CD4-positive, CD25-positive, alpha-beta regulatory T cell (primary cell): Measurements from ENCODE around the gene APOM. TPM values are rescaled to one million over a fixed set of nuclear protein-coding genes. Genes with fewer than 3 reads are reported as not detected.
A peak's percentile ranks its signal among the peaks of the same experiment; 100 is the strongest.

Experiments
- ATAC-seq, 2 donors: fragments of 150-1000 bp; cut with Tn5 transposase; one replicate each; pipeline ENCODE4 v1.10.0; 2021; ENCODE audit warnings: low read depth in 2 of 2, moderate number of reproducible peaks in 2 of 2, moderate library complexity in 1 of 2
- DNase-seq, 3 donors: peaks; one replicate each; pipeline versions ENCODE4 v3.0.0 to v3.0.0-alpha.2; 2012 to 2022; ENCODE audit warnings: mixed read lengths in 1 of 3
- H3K27ac ChIP-seq: one replicate; pipeline ENCODE4 v1.7.0; 2013; ENCODE audit warnings: mild to moderate bottlenecking, low read length; ENCODE audit not compliant: insufficient read depth, poor library complexity, severe bottlenecking
- H3K27me3 ChIP-seq: one replicate; pipeline ENCODE4 v1.7.0; 2013; ENCODE audit warnings: low read length; ENCODE audit not compliant: control insufficient read depth, insufficient read depth
- H3K36me3 ChIP-seq: one replicate; pipeline ENCODE4 v1.7.0; 2013; ENCODE audit warnings: mild to moderate bottlenecking, low read length, moderate library complexity; ENCODE audit not compliant: control insufficient read depth, insufficient read depth
- H3K4me1 ChIP-seq: 2 replicates; pipeline ENCODE4 v1.7.0; 2013; ENCODE audit warnings: mild to moderate bottlenecking, low read length; ENCODE audit not compliant: insufficient read depth, control insufficient read depth, poor library complexity, severe bottlenecking
- H3K4me3 ChIP-seq: one replicate; pipeline ENCODE4 v1.7.0; 2013; ENCODE audit warnings: low read depth, mild to moderate bottlenecking, low read length, moderate library complexity
- H3K9me3 ChIP-seq, 2 experiments: 1 replicate in 1 of 2; 2 replicates in 1 of 2; pipeline ENCODE4 v1.7.0; 2013; ENCODE audit warnings: low read length in 2 of 2, mild to moderate bottlenecking in 1 of 2, moderate library complexity in 1 of 2; ENCODE audit not compliant: control insufficient read depth in 2 of 2
- H3K27ac Mint-ChIP-seq, 3 donors: one replicate each; pipeline ENCODE4 v1.8.0; 2020 to 2022; ENCODE audit warnings: mild to moderate bottlenecking in 3 of 3, mixed read lengths in 3 of 3, moderate library complexity in 2 of 3
- H3K27me3 Mint-ChIP-seq: one replicate; pipeline ENCODE4 v1.8.0; 2022; ENCODE audit warnings: mild to moderate bottlenecking, mixed read lengths
- H3K36me3 Mint-ChIP-seq: one replicate; pipeline ENCODE4 v1.8.0; 2020; ENCODE audit warnings: mixed read lengths
- H3K4me1 Mint-ChIP-seq, 4 donors: one replicate each; pipeline ENCODE4 v1.8.0; 2020 to 2022; ENCODE audit warnings: mixed read lengths in 4 of 4, mild to moderate bottlenecking in 1 of 4
- H3K4me3 Mint-ChIP-seq, 4 donors: one replicate each; pipeline ENCODE4 v1.8.0; 2020 to 2022; ENCODE audit warnings: mild to moderate bottlenecking in 4 of 4, mixed read lengths in 4 of 4, moderate library complexity in 3 of 4
- H3K9me3 Mint-ChIP-seq, 7 donors: one replicate each; pipeline ENCODE4 v1.8.0; 2020 to 2022; ENCODE audit warnings: mixed read lengths in 7 of 7, mild to moderate bottlenecking in 3 of 7, moderate library complexity in 2 of 7
- polyA plus RNA-seq, 4 donors: library from polyadenylated mRNA; unstranded; fragments of 300-500 nt; fragmentation: Illumina TruSeq; gene quantifications; one replicate each; pipeline ENCODE4 v1.2.3, GENCODE V29; 2021
- total RNA-seq: library from RNA; stranded (reverse); gene quantifications from one replicate; pipeline ENCODE4 v1.2.3, GENCODE V29; 2022

The APOM gene
- total and polyA plus RNA-seq, 5 donors from 2014 or later = 1.7 to 4.1 (median 2.6) TPM

DNA sequence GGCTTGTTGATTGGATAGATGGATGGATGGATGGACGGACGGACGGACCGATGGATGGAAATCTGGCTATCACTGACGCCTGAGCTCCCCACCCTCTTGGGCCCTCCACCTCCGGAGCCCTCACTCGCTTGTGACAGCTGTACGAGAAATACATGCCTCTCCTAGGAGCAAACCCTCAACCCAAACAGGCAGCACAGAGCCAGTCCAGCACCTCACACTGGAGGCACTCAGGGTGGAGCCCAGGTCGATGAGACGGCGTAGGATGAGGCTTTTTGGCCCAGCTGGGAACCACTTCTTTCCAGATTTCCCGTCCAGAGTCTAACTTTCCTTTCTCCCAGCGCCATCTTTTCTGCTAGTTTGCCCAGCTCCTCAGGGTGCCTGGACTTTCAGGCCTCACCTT lies 27.9 kb downstream of the APOM start:
- no peak for DNase-seq
- Histone ChIP-seq H3K4me3 (no peak overlapping the region), H3K27ac (no peak overlapping the region), H3K36me3 (peaks cover 30% of the 10 kb centered on the region), H3K4me1 (peaks cover 16% of the 10 kb centered on the region), H3K27me3 (no peaks in the 10 kb centered on the region), H3K9me3 (no peaks in the 10 kb centered on the region)
- Mint-ChIP-seq H3K9me3 (no peaks in the 10 kb centered on the region), H3K27ac (peak overlapping the region in 1 of 3 donors; percentile 42), H3K27me3 (no peaks in the 10 kb centered on the region), H3K4me3 (peak overlapping the region in 1 of 4 donors; percentile 53), H3K36me3 (peaks cover 11% of the 10 kb centered on the region), H3K4me1 (peaks cover 0 to 27% (median 14%) of the 10 kb centered on the region in 4 donors)
- no peak for ATAC-seq

DNA sequence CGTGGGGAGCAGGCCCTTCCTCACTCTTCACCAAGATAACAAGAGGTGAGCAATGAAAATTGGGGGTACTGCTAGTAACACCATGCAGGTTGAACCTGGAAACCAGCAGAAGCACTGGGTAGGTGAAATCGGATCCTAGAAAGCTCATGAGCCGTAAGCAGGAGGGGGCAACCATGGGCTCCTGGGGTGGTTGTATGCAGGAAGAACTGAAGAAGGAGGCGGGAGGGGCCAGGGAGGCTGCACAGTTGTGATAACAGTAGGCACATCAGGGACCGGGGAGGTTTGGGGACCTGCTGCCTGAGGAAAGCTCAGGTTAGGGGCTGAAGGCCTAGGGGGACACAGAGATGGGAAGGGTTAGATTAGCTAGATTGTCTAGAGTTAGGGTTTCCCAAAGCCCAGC lies 30.8 kb downstream of the APOM start:
- Mint-ChIP-seq H3K9me3 (no peaks in the 10 kb centered on the region), H3K4me1 (peaks cover 0 to 12% (median 3%) of the 10 kb centered on the region in 4 donors), H3K4me3 (no peak overlapping the region), H3K27me3 (no peaks in the 10 kb centered on the region), H3K27ac (peak overlapping the region in 1 of 3 donors; percentile 74), H3K36me3 (peaks cover 23% of the 10 kb centered on the region)
- ATAC-seq (no peak), DNase-seq (no peak)
- H3K27ac ChIP-seq = no peak overlapping the region
- H3K27me3 ChIP-seq = no peaks in the 10 kb centered on the region
- peaks cover 54% of the 10 kb centered on the region for H3K36me3 ChIP-seq
- no peak overlapping the region for H3K4me3 ChIP-seq
- no peaks in the 10 kb centered on the region for H3K9me3 ChIP-seq
- H3K4me1 ChIP-seq = peaks cover 4% of the 10 kb centered on the region

DNA sequence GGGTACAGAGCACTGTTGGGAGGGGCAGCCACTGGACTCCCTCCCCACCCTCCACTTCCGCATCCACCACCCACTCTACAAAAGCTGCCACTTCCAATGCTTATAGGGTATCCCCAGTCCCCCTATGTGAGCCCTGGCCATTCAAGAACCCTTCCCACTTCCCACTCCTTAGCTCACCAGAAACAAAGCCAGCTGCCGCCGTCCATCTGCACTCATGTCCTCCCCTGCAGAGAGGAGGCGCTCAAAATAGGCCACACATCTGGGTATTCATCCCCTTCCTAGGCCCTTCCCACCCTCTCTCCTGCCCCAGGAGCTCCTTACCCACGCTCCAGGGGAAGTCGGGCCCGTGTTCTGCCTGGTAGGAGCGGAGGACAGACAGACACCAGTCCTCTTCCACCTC lies 31.6 kb downstream of the APOM start:
- Histone ChIP-seq H3K27me3 (no peaks in the 10 kb centered on the region), H3K27ac (no peak overlapping the region), H3K4me1 (no peaks in the 10 kb centered on the region), H3K4me3 (no peak overlapping the region), H3K9me3 (no peaks in the 10 kb centered on the region), H3K36me3 (peaks cover 61% of the 10 kb centered on the region)
- DNase-seq (no peak), ATAC-seq (no peak)
- H3K36me3 Mint-ChIP-seq = peaks cover 26% of the 10 kb centered on the region
- H3K27me3 Mint-ChIP-seq = no peaks in the 10 kb centered on the region
- no peaks in the 10 kb centered on the region for H3K9me3 Mint-ChIP-seq
- no peak overlapping the region for H3K27ac Mint-ChIP-seq
- H3K4me3 Mint-ChIP-seq = no peak overlapping the region
- H3K4me1 Mint-ChIP-seq = peaks cover 0 to 3% (median 0%) of the 10 kb centered on the region in 4 donors

DNA sequence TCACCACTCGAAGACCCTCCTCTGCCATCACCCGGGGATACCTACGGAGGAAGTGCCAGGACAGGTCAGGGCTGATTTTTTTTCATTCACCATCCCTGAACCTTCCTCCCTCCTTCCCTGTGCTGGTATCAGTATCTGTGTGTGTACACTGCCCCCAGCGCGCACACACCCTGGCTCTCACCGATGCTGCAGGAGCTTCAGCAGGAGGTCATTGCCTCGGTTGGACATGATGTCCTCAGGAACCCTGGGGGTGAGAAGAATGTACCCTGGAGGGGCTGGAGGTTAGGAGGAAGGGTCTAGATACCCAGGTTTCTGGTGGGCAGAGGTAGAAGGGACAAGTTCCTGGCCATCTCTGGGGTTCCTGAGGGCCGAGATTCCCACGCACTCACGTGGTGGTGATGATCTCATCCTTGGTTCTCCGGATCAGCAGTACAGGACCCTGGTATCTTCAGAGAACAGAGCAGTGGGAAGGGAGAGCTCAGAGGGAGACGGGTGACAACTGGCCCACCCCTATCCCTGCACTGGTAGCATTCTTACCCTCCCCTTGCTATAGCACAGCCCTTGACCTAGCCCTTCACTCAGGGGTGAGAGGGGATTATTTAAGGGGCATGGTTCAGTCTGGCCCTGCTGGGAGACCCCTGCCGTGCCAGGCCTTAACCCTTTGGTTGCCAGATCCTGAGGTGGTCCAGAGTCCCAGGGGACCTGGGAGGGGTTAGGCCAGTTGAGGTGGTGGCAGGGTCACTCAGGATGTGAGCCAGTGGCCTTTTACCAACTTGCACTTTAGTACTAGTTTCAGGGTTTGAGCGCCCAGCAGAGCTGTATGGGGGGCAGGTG lies 32.4 kb downstream of the APOM start:
- DNase-seq (no peak), ATAC-seq (no peak)
- Mint-ChIP-seq H3K27me3 (no peaks in the 10 kb centered on the region), H3K4me3 (no peak overlapping the region), H3K9me3 (no peaks in the 10 kb centered on the region), H3K36me3 (peaks cover 28% of the 10 kb centered on the region), H3K4me1 (peaks cover 0 to 3% (median 0%) of the 10 kb centered on the region in 4 donors), H3K27ac (peak overlapping the region in 1 of 3 donors; percentile 85)
- Histone ChIP-seq H3K36me3 (peaks cover 68% of the 10 kb centered on the region), H3K4me1 (no peaks in the 10 kb centered on the region), H3K4me3 (no peak overlapping the region), H3K9me3 (no peaks in the 10 kb centered on the region), H3K27ac (no peak overlapping the region), H3K27me3 (no peaks in the 10 kb centered on the region)

DNA sequence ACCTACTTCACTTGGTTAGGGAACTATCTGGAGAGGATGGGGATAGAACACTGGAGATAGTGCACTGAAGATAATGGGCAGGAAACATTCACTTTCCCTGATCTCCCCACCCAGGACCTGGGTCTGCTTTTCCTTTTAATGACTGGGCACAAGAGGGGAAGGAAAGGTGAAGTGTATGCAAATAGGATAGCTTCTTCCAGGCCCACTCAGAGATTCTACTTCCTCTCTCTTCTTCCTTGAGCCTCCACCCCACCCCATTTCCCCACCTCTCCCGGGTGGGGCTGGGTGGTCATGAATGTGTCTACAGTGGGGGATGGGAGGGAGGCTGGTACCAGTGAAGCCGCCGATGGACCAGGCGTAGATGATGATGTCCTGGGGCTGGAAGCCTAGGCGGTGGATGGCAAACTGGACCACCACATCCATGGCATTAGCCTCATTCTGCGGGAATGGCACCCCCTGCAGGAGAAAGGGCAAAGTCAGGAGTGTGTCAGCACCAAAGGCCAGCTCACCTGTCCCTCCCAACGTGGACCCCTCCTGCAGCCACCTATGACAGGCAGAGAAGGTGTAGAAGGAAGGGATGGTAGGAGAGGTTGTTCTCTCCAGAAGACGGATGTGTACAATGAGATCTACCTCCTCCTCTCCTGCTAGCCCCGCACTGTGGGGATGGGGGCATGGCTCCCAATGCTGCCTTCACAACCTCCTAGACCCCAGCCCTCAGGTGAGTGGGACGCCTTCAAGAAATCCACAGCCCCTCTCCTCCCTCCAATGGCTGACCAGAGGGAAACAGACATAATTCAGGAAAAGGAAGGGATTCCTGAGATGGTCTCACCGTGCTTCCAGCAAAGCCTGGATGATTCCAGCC lies 33.8 kb downstream of the APOM start:
- Mint-ChIP-seq H3K27me3 (no peaks in the 10 kb centered on the region), H3K27ac (peak overlapping the region in 1 of 3 donors; percentile 59), H3K4me3 (no peak overlapping the region), H3K9me3 (no peaks in the 10 kb centered on the region), H3K4me1 (peaks cover 0 to 3% (median 0%) of the 10 kb centered on the region in 4 donors), H3K36me3 (peaks cover 32% of the 10 kb centered on the region)
- Histone ChIP-seq H3K9me3 (no peaks in the 10 kb centered on the region), H3K4me1 (no peaks in the 10 kb centered on the region), H3K27ac (no peak overlapping the region), H3K36me3 (peaks cover 76% of the 10 kb centered on the region), H3K27me3 (no peaks in the 10 kb centered on the region), H3K4me3 (no peak overlapping the region)
- no peak for DNase-seq
- no peak for ATAC-seq

DNA sequence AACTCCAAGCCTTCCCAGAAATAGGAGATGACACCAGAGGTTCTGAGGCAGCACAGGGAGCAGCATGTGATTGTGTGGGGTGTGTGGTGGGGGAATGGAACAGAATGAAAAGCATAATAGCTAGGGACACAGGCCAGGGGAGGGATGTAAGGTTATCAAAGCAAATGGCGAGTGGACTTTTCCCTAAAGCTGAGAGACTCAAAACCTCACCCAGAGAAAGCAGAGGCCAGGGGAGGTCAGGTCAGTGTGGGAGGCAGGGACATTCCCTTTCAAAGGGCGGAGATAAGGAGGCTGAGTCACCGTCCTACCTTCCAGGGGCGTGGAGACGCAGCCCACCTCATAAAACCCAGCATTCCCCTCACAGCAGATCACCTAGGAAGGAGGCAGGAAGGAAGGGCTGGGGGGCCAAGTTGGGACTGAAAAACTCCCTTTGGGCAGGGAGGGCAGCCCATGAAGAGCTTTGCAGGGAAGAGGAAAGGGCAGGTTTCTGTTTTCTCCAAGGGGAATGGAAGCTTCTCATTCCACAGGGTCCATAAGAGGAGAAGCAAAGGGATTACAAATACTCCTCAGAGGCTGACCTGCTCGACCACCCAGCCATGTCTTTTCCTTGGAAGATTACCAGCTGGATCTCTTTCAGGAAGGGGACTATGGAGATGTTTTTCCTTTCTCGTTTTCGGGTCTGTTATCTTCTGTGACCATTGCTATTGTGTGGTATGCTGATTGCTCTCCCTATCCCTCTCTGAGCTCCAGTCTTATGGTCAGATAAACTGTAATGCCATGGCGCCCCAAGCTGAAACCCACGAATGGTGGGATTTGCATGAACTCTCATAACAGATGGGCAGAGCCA lies 34.8 kb downstream of the APOM start:
- Histone ChIP-seq H3K36me3 (peaks cover 82% of the 10 kb centered on the region), H3K9me3 (no peaks in the 10 kb centered on the region), H3K27me3 (no peaks in the 10 kb centered on the region), H3K4me3 (no peak overlapping the region), H3K27ac (no peak overlapping the region), H3K4me1 (no peaks in the 10 kb centered on the region)
- H3K27ac Mint-ChIP-seq = peak overlapping the region in 2 of 3 donors; percentile 22 to 31
- no peaks in the 10 kb centered on the region for H3K27me3 Mint-ChIP-seq
- H3K36me3 Mint-ChIP-seq = peaks cover 37% of the 10 kb centered on the region
- peaks cover 0 to 3% (median 0%) of the 10 kb centered on the region in 4 donors for H3K4me1 Mint-ChIP-seq
- no peak for ATAC-seq
- H3K4me3 Mint-ChIP-seq = peak overlapping the region in 1 of 4 donors; percentile 68
- DNase-seq = no peak
- no peaks in the 10 kb centered on the region for H3K9me3 Mint-ChIP-seq

DNA sequence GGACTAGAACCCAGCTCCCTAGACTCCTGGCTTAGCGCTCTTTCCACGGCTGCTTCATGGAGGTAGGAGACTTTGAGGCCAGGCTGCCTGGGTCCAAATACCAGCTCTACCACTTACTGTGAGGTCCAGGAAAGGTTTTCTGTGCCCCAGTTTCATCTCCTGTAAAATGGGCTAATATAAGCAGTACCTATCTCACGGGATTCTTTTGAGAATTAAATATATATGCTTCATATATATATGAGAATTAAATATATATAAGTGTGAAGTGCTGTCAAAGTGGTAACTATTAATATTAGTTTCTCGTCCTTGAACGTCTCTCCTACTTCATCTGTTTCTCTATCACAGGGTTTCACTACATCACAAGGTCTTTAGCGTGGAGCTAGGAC lies 35.4 kb downstream of the APOM start:
- H3K4me1 Mint-ChIP-seq = peaks cover 0 to 3% (median 0%) of the 10 kb centered on the region in 4 donors
- Histone ChIP-seq H3K4me1 (no peaks in the 10 kb centered on the region), H3K27ac (no peak overlapping the region), H3K27me3 (no peaks in the 10 kb centered on the region), H3K9me3 (no peaks in the 10 kb centered on the region), H3K4me3 (no peak overlapping the region), H3K36me3 (peaks cover 78% of the 10 kb centered on the region)
- H3K27ac Mint-ChIP-seq = peak overlapping the region in 1 of 3 donors; percentile 22
- peaks cover 37% of the 10 kb centered on the region for H3K36me3 Mint-ChIP-seq
- no peaks in the 10 kb centered on the region for H3K9me3 Mint-ChIP-seq
- ATAC-seq (no peak), DNase-seq (no peak)
- no peak overlapping the region for H3K4me3 Mint-ChIP-seq
- no peaks in the 10 kb centered on the region for H3K27me3 Mint-ChIP-seq
